NCI-H524 (cell line): Measurements from ENCODE around the gene NEBL.
A peak's percentile ranks its signal among the peaks of the same experiment; 100 is the strongest.

Experiments
- DNase-seq, 2 experiments: peaks; one replicate each; lab custom pipeline; 2025; lab: John Stamatoyannopoulos, UW

The NEBL gene

DNA sequence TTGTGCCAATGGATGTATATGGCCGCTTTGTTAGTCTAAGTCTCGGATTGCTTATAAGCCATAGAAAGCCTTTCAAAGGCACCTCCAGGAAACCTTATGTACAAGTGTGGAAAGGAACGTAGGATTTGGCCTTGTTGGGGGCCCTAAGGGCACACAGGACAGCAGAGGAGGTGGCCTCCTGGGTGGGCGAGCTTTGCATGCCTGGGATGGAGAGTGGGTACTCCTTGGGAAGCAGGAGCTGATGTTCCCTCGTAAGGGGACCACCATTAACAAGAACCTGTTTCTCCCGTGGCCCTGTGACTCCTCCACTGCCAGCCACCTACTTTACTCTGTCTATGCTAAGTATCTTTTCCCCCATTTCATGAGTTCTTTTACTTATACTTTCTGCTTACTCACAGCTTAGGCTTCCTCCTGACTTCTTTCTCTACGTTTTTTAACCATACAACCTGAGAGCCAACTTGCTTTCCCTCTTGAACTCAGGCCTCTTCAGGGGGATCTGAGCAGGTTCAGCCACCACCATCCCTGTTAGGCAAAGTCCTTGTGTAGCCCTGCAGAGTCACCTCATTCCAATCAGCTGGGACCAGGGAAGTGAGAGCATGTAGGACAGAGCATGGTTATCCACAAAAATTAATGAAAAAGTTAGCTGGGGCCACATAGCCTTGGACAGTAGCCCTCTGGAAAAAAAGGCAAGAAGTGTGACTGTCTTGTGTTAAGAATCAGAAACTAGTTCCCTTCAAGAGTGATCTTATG lies 118.9 kb downstream of the NEBL start:
- DNase-seq = no peak

DNA sequence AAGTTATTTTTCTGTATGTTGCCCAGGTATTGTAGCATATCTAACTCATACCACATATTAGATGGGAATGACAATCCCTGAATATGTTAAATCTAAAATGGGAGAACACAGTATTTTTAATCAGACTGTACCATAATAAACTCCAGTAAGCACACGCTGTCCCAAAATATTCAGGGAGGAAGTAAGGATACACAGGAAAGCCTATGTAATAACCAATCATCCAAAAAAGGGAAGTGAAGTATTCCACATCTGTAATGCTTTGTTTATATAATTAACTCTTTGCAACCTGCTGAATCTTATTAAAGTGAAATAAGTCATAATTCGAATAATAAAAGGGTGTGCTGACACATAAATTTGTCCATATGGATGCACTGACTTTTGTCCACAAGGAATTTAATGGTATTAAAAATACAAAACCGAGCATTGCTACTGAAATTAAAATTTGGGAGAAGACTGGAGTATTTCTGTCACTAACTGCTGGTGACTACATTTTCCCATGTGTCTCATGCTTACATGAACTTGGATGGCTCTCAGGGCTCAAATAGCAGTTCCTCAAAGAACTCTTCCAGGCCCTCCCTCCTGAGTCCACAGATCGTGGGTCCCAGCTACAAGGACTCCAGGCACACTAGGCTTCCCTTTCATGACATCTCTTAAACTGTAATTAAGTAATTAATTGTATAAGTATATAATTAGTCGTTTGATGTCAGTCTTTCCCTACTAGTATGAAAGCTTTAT lies 120.6 kb downstream of the NEBL start:
- DNase-seq = no peak

DNA sequence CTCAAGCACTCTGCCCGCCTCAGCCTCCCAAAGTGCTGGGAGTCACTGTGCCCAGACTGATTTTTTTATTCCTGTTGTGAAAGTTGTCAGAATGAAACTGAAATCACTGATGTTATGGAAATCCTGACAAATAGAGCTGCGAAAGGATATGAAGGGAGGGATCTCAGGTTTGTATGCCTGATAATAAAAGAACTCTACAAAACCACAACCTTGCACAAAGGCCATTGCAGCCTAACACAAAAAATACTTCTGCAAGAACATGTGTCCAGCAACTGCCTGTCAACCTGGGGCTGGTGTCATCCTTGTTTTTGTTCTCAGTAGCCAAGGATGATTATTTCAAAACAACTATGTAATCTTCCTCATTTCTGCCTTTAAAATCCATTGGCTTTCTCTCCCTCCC lies 126.1 kb downstream of the NEBL start:
- no peak for DNase-seq

DNA sequence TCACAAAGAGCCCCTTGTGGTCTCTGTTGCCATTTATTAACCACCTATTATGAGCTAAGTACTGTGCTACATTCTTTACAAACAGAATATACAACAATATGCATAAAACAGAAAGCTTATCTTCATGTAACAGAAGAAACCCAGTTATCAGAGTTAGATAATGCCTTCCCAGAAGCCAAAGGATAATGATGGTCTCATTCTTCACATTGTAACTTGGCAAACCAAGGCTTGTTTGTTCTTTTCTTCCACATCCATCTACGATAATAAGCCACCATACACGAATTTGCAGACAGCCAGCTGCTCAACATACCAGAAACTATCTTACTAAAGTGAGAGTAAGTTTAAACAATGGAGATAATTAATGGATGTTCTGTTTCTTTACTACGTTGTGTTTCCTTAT lies 127.6 kb downstream of the NEBL start:
- DNase-seq = no peak

DNA sequence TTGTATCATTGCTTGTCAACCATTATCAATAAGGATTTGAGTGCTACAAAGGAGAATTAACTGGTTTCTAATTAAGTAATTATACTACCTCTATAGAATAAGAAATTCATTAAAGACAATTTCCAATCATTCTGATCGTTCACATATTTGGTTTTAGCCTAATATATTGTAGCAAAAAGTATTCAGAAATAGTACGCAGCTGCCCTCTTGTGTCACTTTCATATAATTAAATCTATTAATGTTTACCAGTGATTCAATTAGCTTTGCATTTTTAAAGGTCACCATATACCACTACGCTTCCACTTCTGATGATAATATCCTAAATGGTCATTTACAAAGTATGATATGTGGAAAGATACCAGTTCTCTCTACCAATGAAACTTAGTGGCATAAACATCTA lies 128.3 kb downstream of the NEBL start:
- DNase-seq = peak in 1 of 2 experiments; percentile 1

DNA sequence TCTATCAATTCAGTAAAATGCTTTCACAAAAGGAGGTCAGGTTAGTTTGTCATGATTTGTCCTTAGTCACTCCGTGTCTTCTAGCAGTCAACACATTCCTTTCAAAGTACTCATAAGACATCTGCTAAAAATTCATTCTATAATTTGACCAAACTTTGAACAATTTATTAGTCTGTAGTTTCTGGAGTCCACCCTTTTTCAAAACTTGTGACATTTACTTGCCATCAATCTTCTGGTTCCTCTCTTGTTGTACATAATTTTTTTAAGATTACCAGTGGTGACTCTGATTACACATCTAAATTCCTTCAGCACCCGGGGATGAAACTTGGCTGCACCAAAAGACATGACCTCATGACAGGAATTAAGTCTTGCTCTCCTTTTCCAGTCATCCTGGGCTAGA lies 130.1 kb downstream of the NEBL start:
- no peak for DNase-seq

DNA sequence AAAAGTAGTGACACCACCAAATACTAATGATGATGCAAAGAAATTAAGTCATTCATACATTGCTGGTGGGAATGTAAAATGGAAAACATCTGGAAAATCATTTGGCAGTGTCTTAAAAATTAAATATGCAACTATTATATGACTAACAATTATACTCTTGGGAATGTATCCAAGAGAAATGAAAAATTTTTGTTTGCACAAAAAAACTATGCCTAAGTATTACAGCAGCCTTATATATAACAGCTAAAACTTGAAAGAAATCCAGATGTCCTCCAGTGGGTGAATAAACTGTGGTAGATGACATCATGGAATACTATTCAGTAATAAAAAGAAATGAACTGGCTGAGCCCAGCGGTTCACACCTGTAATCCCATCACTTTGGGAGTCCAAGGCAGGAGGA lies 132.0 kb downstream of the NEBL start:
- DNase-seq = no peak

DNA sequence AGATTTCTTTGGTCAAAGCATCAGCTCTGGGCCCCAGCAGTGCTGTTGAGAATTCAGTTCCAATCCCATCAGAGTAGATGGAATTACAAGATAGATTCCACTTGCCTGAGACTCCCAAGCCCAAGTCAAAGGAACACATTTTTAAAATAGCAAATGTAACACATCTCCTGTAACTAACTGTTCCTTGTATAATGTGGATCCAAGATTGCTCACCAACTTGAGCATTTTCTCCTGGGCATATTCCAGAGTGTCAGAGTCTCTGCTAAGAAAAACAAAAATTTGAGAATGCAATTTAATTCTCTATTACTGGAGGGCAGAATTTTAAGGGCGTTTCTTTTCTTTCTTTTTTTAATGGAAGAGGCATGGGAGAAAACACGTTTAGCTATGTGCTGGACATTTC lies 136.7 kb downstream of the NEBL start:
- no peak for DNase-seq

DNA sequence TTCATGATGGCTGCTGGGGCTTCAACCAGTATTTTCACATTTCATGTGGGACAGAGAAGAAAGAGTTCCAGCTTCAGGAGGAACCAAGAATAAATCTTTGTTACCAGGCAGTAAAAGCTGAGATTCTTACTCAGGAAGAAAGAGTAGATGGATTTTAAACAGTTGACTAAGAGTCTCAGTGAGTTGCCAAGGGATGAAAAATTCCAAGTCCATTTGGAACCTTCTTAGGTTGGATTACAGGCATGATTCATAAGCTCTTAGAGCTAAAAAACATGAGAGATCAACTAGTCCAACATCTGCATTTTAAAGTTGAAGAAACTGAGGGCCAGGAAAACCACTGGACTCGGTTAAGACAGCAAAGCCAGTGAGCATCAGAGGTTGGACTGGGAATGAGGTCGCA lies 148.6 kb downstream of the NEBL start:
- DNase-seq = no peak

DNA sequence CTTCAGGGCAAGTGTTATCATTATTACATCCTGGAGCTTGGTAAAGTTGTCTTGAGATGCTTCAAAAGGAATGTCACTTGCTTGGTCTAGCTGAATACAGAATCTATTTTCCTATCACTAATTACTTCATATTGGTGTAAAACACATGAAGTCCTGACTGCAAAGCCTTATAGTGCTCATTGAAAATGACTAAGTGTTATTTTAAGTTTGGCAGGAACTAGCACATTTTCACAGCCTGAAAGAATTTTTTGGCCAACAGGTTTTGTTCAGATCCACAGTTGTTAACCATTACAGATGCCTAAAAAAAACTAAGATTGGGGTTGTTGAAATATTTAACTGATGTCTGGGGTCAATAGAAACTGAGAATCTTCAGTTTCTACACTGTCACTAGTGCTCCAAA lies 149.3 kb downstream of the NEBL start:
- no peak for DNase-seq

DNA sequence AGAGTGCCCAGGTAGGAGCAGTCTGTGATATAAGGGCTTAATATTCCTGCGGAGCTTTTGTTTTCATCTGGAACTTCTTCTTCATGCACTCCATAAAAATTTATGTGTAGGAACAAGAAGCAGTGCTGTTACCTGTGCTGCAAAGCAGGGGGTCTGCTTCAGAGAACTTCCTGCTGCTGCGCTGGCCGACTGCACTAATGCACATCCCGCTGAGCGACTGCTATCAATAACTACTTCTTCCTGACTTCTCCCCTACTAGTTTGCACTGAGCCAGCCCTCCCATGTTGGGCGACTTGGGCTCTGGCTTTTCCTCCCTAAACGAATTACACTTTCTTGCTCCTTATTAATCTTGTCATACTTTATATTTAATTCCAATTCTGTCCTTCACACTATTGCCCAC lies 150.3 kb downstream of the NEBL start:
- DNase-seq = no peak

DNA sequence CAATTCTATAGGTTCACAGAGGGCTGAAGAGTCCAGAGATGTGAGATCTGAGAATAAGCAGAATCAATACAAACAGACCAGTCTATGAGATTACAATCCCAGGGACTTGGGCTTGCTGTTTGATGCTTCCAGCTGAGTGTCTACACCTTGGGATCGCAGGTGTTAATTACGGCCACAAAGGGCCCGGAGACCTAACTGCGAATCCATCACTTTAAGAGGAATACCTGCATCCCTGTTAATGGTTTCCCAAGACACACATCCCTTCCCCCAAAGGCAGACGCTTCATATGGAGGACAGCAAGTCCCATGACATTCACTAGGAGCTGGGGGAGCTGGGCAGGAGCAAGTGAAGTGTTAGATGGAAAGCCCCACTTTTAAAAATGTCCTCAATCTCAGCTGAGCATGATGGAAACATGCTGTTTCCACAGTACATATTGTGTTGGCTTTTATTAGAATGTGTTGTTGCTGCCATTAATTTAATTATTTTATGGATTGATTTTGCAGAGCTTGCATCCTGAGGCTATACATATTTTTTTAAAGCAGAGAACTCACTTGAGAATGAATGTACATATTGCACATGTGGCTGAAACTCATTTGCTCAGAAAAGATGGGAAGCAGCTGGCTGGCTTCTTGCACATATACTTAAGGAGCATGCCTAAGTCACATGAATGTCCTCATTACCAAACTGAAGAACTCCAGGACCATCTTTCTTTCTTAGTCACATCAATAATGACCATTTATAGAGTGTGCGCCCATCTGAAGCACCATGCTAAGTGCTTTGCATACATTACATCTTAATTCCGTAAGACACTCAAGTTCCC lies 151.3 kb downstream of the NEBL start:
- no peak for DNase-seq

DNA sequence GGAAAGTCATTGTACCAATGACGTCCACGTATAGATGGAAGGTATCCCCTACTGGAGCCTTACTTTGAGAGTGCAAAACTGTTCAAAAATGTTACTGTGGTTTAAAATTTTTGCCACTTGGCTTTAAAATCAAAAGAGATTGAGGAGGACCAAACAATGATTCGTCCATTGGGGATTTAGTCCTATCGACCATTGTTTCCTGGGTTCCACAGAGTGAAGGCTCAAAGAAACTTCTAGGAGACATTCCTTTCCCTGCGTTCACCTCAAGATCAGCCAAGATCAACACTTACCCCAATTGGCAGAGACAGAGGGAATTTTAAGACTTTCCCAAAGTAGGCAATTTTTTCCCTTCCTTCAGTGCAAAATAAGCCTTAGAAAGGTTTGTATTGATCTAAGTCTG lies 152.3 kb downstream of the NEBL start:
- no peak for DNase-seq

DNA sequence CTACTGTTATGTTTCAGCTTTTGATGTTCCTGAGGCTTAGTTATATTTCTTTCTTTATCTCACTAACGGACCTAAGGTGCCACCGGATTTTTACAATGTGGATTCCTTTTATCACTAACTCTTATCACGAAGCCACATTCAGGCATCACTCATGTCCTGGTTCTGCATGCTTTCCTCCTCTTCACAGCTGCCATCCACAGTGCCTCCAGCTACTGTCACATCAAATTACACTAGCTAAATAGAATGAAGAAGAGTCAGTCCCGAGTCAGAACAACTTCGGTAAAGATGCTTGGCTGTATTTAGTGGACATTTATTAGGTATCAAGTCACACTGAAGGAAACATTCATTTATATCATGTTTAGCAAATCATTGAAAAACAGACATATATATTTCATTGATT lies 153.2 kb downstream of the NEBL start:
- DNase-seq = no peak

DNA sequence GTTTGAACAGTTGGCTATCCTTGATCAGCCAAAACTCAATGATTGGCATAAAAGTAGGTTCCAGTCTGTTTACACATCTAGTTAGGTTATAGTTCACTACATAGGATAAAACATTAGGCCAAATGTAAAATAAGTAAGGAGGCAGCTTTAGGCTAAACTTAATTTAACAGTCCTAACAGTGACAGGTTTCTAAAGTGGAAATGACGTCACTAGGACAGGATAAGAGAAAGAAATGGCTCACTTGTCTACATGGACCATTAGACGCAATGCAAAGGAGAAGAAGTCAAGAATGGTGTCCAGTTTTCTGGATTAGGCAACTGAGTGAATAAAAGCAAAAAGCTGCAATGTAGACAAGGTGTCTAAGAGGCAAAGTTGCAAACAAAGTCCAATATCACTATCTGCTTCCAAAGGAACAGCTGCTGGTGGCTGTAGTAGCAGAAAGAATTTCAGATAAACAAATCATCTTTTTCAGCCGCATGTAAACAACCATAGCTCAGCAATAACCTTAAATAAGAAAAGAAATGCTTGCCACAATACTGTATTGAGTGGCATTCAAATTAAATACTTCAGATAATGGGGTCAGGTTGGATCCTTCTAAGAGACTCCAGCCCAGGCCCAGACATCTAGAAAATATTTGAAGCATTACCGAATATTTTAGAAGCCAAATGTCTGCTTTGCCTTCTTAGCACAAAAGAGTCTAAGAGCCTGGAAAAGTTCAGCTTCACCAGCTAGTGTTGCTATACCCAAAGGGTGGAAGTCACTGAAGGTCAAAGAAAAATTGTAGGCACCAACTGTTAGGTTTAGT lies 154.2 kb downstream of the NEBL start:
- DNase-seq = no peak

DNA sequence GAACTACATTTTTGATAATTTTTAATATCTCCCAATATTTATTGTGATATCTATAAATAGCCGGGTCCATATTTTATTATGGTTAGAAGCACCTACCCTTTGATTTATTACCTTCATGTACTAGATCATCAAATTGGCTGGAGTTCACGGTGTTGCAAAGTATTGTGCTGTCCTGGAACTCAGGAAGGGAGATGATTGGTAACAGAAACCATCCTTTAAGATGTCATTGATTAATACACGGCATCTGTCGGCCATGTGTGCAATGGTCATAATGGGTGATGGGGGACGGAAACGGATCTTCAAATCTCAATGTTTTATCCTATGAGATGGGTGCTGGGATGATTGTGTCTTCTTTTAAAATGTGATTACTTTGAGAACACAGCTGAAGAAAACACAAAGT lies 157.0 kb downstream of the NEBL start:
- DNase-seq = no peak

DNA sequence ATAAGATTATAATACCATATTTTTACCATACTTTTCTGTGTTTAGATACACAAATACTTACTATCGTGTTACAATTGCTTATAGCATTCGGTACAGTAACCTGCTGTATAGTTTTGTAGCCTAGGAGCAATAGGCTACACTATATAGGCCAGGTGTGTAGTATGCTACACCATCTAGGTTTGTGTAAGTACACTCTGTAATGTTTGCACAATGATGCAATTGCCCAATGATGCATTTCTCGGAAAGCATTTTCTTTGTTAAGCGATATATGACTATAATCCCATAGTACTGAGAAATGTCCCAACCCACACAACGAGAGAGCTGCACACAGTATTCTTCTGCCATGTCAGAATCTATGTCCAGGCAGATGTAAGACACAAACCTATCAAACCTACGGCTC lies 160.0 kb downstream of the NEBL start:
- DNase-seq = no peak
